ENCODE results near the gene TMA7.
A peak's percentile ranks its signal among the peaks of the same experiment; 100 is the strongest.

DNA sequence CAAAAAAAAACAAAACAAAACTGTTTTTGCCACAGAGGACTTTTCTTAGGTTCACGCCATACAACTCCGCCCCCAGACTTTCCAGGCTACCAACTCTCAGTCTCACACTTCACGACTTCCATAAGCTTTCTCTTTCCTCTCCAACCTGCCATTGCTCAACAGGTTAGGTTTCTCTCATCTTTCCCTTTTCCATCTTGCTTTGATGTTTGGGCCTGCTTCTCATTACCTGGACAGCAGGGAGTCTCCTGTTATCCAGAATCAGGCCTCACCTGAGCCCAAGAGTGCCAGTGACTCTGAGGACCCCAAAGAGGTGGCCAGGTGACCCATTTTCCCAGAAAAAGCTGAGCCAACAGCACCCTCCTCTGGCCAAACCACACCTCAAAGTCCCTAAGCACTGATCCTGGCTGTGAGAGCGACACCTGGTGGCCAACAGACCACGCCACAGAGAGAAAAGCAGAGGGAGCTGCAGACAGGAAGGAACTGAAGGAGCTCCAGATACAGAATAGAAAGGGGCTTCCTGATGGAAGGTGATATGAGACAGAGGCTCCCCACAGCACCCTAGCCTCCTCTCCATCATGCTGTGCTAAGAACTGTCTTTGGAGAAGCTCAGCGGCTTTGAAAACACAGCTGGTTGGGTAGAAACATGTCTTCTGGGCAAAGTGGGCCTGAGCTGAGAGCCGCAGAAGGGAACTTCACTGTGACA lies 4.1 kb upstream of the TMA7 start:
- TF ChIP-seq EZH2 (IDR thresholded peaks at IDR 0.05; ENCODE audit: borderline replicate concordance, low read depth, low read length, poor library complexity, severe bottlenecking) (no peak), CTCF (conservative IDR thresholded peaks at IDR 0.05; ENCODE audit: low read depth, low read length) (peak; percentile 98)
